ENCODE data around the gene TMEM121. TPM values are rescaled to one million over a fixed set of nuclear protein-coding genes. Genes with fewer than 3 reads are reported as not detected.
A peak's percentile ranks its signal among the peaks of the same experiment; 100 is the strongest.

Gene TMEM121
- total RNA-seq, 1 donor from 2014 or later: 4.0 TPM

DNA sequence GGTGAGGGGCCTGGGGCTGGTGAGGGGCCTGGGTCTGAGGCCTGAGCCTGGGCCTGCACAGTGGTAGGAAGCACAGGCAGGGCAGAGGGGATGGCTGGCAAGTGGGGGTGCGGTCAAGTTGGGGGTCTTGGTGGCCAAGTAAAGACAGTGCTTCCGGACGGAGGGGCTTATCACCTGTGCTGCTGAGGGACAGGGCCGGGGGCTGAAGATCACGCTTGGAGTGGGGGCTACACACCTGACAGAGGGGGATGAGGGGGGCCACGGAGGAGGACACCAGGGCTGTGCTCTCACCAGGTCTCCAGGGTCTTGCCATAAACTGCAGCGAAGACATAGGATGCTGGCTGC lies 23.1 kb upstream of the TMEM121 start:
- DNase-seq (ENCODE audit: low read depth) (no peak), FAIRE-seq (no peak)
- no peak overlapping the region for H2AFZ ChIP-seq (ENCODE audit: low read depth, low read length)
- H3K27ac ChIP-seq (ENCODE audit: low read depth, low read length): no peak overlapping the region
- no peaks in the 10 kb centered on the region for H3K4me1 ChIP-seq (ENCODE audit: insufficient read depth, low read length)
- H3K4me3 ChIP-seq (ENCODE audit: insufficient read depth, low read depth, low read length): no peak overlapping the region
- no peaks in the 10 kb centered on the region for H3K4me1 Mint-ChIP-seq (ENCODE audit: low read depth, unreplicated experiment)
- H3K27me3 ChIP-seq (ENCODE audit: insufficient read depth, low read length): no peaks in the 10 kb centered on the region
- no peaks in the 10 kb centered on the region for H3K9me3 Mint-ChIP-seq (ENCODE audit: unreplicated experiment)
- no peaks in the 10 kb centered on the region for H3K36me3 ChIP-seq (ENCODE audit: insufficient read depth, low read length)
- no peaks in the 10 kb centered on the region for H3K36me3 Mint-ChIP-seq (ENCODE audit: low read depth, unreplicated experiment)
- H3K4me2 ChIP-seq (ENCODE audit: low read length): no peak overlapping the region
- H3K79me2 ChIP-seq (ENCODE audit: insufficient read depth, low read length): no peaks in the 10 kb centered on the region
- TF ChIP-seq EZH2 (IDR thresholded peaks at IDR 0.05; ENCODE audit: insufficient read depth, low read length): no peak
- TF ChIP-seq, protein P1, sequence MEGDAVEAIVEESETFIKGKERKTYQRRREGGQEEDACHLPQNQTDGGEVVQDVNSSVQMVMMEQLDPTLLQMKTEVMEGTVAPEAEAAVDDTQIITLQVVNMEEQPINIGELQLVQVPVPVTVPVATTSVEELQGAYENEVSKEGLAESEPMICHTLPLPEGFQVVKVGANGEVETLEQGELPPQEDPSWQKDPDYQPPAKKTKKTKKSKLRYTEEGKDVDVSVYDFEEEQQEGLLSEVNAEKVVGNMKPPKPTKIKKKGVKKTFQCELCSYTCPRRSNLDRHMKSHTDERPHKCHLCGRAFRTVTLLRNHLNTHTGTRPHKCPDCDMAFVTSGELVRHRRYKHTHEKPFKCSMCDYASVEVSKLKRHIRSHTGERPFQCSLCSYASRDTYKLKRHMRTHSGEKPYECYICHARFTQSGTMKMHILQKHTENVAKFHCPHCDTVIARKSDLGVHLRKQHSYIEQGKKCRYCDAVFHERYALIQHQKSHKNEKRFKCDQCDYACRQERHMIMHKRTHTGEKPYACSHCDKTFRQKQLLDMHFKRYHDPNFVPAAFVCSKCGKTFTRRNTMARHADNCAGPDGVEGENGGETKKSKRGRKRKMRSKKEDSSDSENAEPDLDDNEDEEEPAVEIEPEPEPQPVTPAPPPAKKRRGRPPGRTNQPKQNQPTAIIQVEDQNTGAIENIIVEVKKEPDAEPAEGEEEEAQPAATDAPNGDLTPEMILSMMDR (IDR thresholded peaks at IDR 0.05; ENCODE audit: insufficient read depth, low read depth, low read length): no peak
- peaks cover 17% of the 10 kb centered on the region for H3K27me3 Mint-ChIP-seq (ENCODE audit: low read depth, unreplicated experiment)
- no peak overlapping the region for H3K4me3 Mint-ChIP-seq (ENCODE audit: unreplicated experiment)
- H3K27ac Mint-ChIP-seq (ENCODE audit: unreplicated experiment): peak overlapping the region; percentile 18
- H4K20me1 ChIP-seq (ENCODE audit: insufficient read depth, low read length): no peaks in the 10 kb centered on the region
- H3K9ac ChIP-seq (ENCODE audit: low read length): no peak overlapping the region
- H3K9me3 ChIP-seq (ENCODE audit: insufficient read depth, low read depth, low read length): no peaks in the 10 kb centered on the region

DNA sequence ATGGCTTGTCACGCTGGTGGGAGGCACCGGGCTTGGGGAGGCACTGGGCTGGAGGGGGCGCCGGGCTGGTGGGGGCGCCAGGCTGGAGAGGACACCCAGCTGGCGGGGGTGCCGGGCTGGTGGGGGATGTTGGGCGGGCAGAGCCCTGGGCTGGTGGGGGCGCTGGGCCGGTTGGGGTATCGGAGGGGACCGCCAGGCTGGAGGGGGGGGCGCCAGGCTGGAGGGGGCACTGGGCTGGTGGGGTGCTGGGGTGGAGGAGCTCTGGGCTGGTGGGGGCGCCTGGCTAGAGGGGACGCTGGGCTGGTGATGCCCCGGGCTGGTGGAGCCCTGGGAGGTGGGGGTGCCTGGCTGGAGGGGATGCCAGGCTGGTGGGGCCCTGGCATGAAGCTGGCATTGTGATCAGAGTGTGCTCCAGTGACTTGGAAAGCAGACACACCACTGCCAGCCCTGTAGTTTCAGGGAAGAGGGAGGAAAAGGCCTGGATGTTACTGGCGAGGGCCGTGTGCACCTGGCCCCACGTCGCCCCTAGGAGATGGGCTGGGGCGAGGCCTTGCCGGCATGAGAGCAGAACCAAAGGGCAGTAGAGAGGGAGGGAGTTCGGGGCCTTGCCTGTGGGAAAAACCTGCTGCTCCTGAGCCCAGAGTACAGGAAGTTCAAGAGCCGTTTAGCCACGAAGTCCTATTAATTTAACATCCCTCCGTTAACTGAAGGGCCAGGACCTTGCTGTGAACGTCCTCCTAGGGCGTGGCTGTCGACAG lies 22.3 kb upstream of the TMEM121 start:
- no peaks in the 10 kb centered on the region for H3K36me3 Mint-ChIP-seq (ENCODE audit: low read depth, unreplicated experiment)
- H3K4me3 ChIP-seq (ENCODE audit: insufficient read depth, low read depth, low read length): no peak overlapping the region
- FAIRE-seq (no peak), DNase-seq (ENCODE audit: low read depth) (no peak)
- H3K4me3 Mint-ChIP-seq (ENCODE audit: unreplicated experiment): no peak overlapping the region
- no peaks in the 10 kb centered on the region for H3K9me3 ChIP-seq (ENCODE audit: insufficient read depth, low read depth, low read length)
- peaks cover 2% of the 10 kb centered on the region for H3K9me3 Mint-ChIP-seq (ENCODE audit: unreplicated experiment)
- H3K27ac Mint-ChIP-seq (ENCODE audit: unreplicated experiment): no peak overlapping the region
- no peak overlapping the region for H3K9ac ChIP-seq (ENCODE audit: low read length)
- H3K27me3 Mint-ChIP-seq (ENCODE audit: low read depth, unreplicated experiment): peaks cover 23% of the 10 kb centered on the region
- H3K27ac ChIP-seq (ENCODE audit: low read depth, low read length): no peak overlapping the region
- no peaks in the 10 kb centered on the region for H4K20me1 ChIP-seq (ENCODE audit: insufficient read depth, low read length)
- no peaks in the 10 kb centered on the region for H3K27me3 ChIP-seq (ENCODE audit: insufficient read depth, low read length)
- no peaks in the 10 kb centered on the region for H3K79me2 ChIP-seq (ENCODE audit: insufficient read depth, low read length)
- H3K4me1 ChIP-seq (ENCODE audit: insufficient read depth, low read length): no peaks in the 10 kb centered on the region
- no peaks in the 10 kb centered on the region for H3K4me1 Mint-ChIP-seq (ENCODE audit: low read depth, unreplicated experiment)
- TF ChIP-seq EZH2 (IDR thresholded peaks at IDR 0.05; ENCODE audit: insufficient read depth, low read length): no peak
- TF ChIP-seq, protein P1 (IDR thresholded peaks at IDR 0.05; ENCODE audit: insufficient read depth, low read depth, low read length): no peak
- H2AFZ ChIP-seq (ENCODE audit: low read depth, low read length): no peak overlapping the region
- H3K4me2 ChIP-seq (ENCODE audit: low read length): no peak overlapping the region
- H3K36me3 ChIP-seq (ENCODE audit: insufficient read depth, low read length): no peaks in the 10 kb centered on the region

DNA sequence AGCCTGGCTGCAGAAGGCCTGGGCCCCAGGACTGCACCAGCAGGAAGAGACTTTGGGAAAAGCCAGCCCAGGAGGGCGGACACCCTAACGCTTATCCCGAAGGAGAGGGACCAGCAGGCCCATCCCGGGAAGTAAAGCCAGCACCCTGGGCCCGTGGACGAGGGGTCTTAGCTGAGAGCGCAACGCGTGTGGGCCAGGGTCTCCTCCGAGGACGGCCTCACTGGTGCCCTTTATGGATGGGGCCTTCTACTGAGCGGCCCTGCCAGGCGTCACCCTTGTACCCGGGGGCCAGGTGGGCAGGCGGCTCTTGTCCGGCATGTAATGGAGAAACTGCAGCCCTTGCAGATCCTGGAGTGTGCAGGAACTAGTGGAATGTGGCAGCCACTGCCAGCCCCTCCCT lies 21.3 kb upstream of the TMEM121 start:
- Histone ChIP-seq H3K9me3 (ENCODE audit: insufficient read depth, low read depth, low read length) (no peaks in the 10 kb centered on the region), H2AFZ (ENCODE audit: low read depth, low read length) (no peak overlapping the region), H3K36me3 (ENCODE audit: insufficient read depth, low read length) (no peaks in the 10 kb centered on the region), H3K9ac (ENCODE audit: low read length) (no peak overlapping the region), H3K27me3 (ENCODE audit: insufficient read depth, low read length) (no peaks in the 10 kb centered on the region), H3K4me2 (ENCODE audit: low read length) (no peak overlapping the region), H3K79me2 (ENCODE audit: insufficient read depth, low read length) (no peaks in the 10 kb centered on the region), H3K4me3 (ENCODE audit: insufficient read depth, low read depth, low read length) (no peak overlapping the region), H4K20me1 (ENCODE audit: insufficient read depth, low read length) (no peaks in the 10 kb centered on the region), H3K4me1 (ENCODE audit: insufficient read depth, low read length) (no peaks in the 10 kb centered on the region), H3K27ac (ENCODE audit: low read depth, low read length) (no peak overlapping the region)
- Mint-ChIP-seq H3K36me3 (ENCODE audit: low read depth, unreplicated experiment) (no peaks in the 10 kb centered on the region), H3K4me1 (ENCODE audit: low read depth, unreplicated experiment) (no peaks in the 10 kb centered on the region), H3K27ac (ENCODE audit: unreplicated experiment) (no peak overlapping the region), H3K4me3 (ENCODE audit: unreplicated experiment) (no peak overlapping the region), H3K27me3 (ENCODE audit: low read depth, unreplicated experiment) (peaks cover 26% of the 10 kb centered on the region), H3K9me3 (ENCODE audit: unreplicated experiment) (peaks cover 2% of the 10 kb centered on the region)
- no peak for DNase-seq (ENCODE audit: low read depth)
- no peak for FAIRE-seq
- TF ChIP-seq, protein P1 (IDR thresholded peaks at IDR 0.05; ENCODE audit: insufficient read depth, low read depth, low read length): no peak
- no peak for TF ChIP-seq EZH2 (IDR thresholded peaks at IDR 0.05; ENCODE audit: insufficient read depth, low read length)
